ENCODE results near the gene KRTAP13-4.

The KRTAP13-4 gene

DNA sequence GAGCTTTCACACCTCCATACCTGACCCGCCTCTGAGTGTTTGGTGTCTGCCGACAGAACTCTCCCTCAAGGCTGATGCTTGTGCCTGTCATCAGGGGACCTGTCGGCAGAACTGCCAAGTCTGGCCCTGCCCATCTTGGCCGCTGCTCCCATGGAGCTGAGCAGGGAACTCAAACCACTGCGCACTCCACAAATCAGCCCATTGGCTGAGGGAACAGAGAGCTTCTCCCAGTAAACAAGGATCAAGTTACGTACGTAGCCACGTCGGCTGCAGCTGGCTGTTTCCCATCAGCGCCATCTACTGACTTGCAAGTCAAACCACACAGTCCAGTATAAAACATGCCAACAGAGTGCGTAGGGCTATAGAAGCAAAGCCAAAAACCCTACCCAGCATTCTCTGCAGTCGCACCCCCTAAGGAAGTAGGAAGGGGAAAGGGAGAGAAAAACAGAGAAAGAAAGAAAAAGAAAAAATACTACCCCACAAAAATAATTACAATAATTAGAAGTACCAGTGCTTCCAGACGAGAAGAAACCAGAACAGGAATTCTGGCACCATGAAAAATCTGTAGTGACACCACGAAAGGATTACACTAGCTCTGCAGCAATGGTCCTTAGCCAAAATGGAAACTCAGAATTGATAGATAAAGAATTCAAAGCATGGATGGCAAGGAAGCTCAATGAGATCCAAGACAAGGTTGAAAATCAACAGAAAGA, 21.1 kb upstream of the KRTAP13-4 start:
- TF ChIP-seq ZFP30 (CRISPR knock-in tag; IDR thresholded peaks at IDR 0.05), result no peak
- TF ChIP-seq CSDC2 (CRISPR knock-in tag; IDR thresholded peaks at IDR 0.05), result no peak
- no peak for TF ChIP-seq ARNTL (CRISPR knock-in tag; IDR thresholded peaks at IDR 0.05; ENCODE audit: borderline replicate concordance, low read depth)
- TF ChIP-seq ISL1 (CRISPR knock-in tag; IDR thresholded peaks at IDR 0.05), result no peak
- TF ChIP-seq, protein P1, sequence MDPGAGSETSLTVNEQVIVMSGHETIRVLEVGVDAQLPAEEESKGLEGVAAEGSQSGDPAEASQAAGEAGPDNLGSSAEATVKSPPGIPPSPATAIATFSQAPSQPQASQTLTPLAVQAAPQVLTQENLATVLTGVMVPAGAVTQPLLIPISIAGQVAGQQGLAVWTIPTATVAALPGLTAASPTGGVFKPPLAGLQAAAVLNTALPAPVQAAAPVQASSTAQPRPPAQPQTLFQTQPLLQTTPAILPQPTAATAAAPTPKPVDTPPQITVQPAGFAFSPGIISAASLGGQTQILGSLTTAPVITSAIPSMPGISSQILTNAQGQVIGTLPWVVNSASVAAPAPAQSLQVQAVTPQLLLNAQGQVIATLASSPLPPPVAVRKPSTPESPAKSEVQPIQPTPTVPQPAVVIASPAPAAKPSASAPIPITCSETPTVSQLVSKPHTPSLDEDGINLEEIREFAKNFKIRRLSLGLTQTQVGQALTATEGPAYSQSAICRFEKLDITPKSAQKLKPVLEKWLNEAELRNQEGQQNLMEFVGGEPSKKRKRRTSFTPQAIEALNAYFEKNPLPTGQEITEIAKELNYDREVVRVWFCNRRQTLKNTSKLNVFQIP (CRISPR knock-in tag; IDR thresholded peaks at IDR 0.05; ENCODE audit: borderline replicate concordance, low read depth), result no peak
- TF ChIP-seq RARB (CRISPR knock-in tag; IDR thresholded peaks at IDR 0.05), result no peak
- no peak for TF ChIP-seq ZC3H10 (CRISPR knock-in tag; IDR thresholded peaks at IDR 0.05)
- no peak for TF ChIP-seq ZNF70 (CRISPR knock-in tag; IDR thresholded peaks at IDR 0.05)
- no peak for TF ChIP-seq BACH2 (CRISPR knock-in tag; IDR thresholded peaks at IDR 0.05; ENCODE audit: borderline replicate concordance)
- TF ChIP-seq SNAI2 (CRISPR knock-in tag; IDR thresholded peaks at IDR 0.05), result no peak
- TF ChIP-seq, protein P2, sequence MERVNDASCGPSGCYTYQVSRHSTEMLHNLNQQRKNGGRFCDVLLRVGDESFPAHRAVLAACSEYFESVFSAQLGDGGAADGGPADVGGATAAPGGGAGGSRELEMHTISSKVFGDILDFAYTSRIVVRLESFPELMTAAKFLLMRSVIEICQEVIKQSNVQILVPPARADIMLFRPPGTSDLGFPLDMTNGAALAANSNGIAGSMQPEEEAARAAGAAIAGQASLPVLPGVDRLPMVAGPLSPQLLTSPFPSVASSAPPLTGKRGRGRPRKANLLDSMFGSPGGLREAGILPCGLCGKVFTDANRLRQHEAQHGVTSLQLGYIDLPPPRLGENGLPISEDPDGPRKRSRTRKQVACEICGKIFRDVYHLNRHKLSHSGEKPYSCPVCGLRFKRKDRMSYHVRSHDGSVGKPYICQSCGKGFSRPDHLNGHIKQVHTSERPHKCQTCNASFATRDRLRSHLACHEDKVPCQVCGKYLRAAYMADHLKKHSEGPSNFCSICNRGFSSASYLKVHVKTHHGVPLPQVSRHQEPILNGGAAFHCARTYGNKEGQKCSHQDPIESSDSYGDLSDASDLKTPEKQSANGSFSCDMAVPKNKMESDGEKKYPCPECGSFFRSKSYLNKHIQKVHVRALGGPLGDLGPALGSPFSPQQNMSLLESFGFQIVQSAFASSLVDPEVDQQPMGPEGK (CRISPR knock-in tag; IDR thresholded peaks at IDR 0.05; ENCODE audit: borderline replicate concordance), result no peak
- TF ChIP-seq ZNF8 (CRISPR knock-in tag; IDR thresholded peaks at IDR 0.05), result no peak
- no peak for TF ChIP-seq GLIS3 (CRISPR knock-in tag; IDR thresholded peaks at IDR 0.05)
- no peak for TF ChIP-seq ZFP3 (CRISPR knock-in tag; IDR thresholded peaks at IDR 0.05)
- TF ChIP-seq TOX (CRISPR knock-in tag; IDR thresholded peaks at IDR 0.05; ENCODE audit: borderline replicate concordance), result no peak
- no peak for TF ChIP-seq CSRNP3 (CRISPR knock-in tag; IDR thresholded peaks at IDR 0.05)
- TF ChIP-seq OSR1 (CRISPR knock-in tag; IDR thresholded peaks at IDR 0.05), result no peak
- TF ChIP-seq PPARA (CRISPR knock-in tag; IDR thresholded peaks at IDR 0.05; ENCODE audit: borderline replicate concordance), result no peak
- peak; percentile 100 for ATAC-seq

DNA sequence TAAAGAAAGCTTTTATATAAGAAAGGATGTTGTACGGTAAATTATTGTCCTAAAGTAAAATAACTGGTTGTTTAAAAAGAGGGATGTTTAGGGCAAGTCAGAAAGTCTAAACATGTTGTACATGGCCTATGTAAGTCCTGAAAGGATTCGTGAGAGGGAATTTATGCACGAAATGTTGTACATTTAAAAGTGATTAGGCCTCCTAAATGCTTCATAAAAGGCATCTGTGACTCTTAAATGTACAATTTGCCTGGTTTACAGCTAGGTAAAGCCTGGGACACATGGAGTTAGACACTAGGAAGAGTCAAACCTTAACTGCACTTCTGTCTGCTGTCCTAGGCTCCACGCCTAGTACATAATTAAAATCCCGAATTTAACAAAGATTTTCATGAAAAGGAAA, 14.0 kb upstream of the KRTAP13-4 start:
- ATAC-seq, result no peak
- TF ChIP-seq TOX (CRISPR knock-in tag; IDR thresholded peaks at IDR 0.05; ENCODE audit: borderline replicate concordance), result no peak
- TF ChIP-seq OSR1 (CRISPR knock-in tag; IDR thresholded peaks at IDR 0.05), result no peak

DNA sequence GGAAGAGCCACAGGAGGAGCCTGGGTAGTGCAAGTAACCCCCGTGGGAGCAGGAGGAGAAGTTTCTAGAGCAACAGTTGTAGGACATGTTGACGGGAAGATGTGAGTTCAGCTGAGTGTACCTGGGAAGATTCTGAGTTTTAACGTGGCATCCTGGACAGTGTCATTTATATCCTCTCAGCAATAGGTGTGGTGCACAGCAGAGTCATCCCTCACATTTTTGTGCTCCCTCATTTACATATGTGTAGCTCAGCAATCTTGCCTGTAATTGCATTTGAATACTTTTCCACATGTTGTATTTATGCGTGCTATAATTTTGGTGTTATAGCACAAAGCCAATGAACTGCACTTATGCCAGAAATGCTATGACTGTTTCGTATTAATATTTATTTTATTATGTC, 4.2 kb upstream of the KRTAP13-4 start, which contains the start of gene KRTAP13-3:
Gene KRTAP13-3, minus strand, starts transcription at position 101 of the 400 bp plus-strand sequence. Its CDS starts 14 bp downstream, at position 87.
- ATAC-seq, result no peak
- TF ChIP-seq RARB (CRISPR knock-in tag; IDR thresholded peaks at IDR 0.05), result no peak
- TF ChIP-seq ZC3H10 (CRISPR knock-in tag; IDR thresholded peaks at IDR 0.05), result no peak
- TF ChIP-seq ZFP3 (CRISPR knock-in tag; IDR thresholded peaks at IDR 0.05), result no peak
- TF ChIP-seq ISL1 (CRISPR knock-in tag; IDR thresholded peaks at IDR 0.05), result no peak
- TF ChIP-seq ZNF565 (CRISPR knock-in tag; conservative IDR thresholded peaks at IDR 0.05; ENCODE audit: low read depth), result no peak
- TF ChIP-seq ARNTL (CRISPR knock-in tag; IDR thresholded peaks at IDR 0.05; ENCODE audit: borderline replicate concordance, low read depth), result no peak
- no peak for TF ChIP-seq OSR1 (CRISPR knock-in tag; IDR thresholded peaks at IDR 0.05)
- TF ChIP-seq, protein P3, sequence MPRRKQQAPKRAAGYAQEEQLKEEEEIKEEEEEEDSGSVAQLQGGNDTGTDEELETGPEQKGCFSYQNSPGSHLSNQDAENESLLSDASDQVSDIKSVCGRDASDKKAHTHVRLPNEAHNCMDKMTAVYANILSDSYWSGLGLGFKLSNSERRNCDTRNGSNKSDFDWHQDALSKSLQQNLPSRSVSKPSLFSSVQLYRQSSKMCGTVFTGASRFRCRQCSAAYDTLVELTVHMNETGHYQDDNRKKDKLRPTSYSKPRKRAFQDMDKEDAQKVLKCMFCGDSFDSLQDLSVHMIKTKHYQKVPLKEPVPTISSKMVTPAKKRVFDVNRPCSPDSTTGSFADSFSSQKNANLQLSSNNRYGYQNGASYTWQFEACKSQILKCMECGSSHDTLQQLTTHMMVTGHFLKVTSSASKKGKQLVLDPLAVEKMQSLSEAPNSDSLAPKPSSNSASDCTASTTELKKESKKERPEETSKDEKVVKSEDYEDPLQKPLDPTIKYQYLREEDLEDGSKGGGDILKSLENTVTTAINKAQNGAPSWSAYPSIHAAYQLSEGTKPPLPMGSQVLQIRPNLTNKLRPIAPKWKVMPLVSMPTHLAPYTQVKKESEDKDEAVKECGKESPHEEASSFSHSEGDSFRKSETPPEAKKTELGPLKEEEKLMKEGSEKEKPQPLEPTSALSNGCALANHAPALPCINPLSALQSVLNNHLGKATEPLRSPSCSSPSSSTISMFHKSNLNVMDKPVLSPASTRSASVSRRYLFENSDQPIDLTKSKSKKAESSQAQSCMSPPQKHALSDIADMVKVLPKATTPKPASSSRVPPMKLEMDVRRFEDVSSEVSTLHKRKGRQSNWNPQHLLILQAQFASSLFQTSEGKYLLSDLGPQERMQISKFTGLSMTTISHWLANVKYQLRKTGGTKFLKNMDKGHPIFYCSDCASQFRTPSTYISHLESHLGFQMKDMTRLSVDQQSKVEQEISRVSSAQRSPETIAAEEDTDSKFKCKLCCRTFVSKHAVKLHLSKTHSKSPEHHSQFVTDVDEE (CRISPR knock-in tag; IDR thresholded peaks at IDR 0.05), result no peak
- TF ChIP-seq CSRNP3 (CRISPR knock-in tag; IDR thresholded peaks at IDR 0.05), result no peak
- TF ChIP-seq ZNF70 (CRISPR knock-in tag; IDR thresholded peaks at IDR 0.05), result no peak
- no peak for TF ChIP-seq GLIS3 (CRISPR knock-in tag; IDR thresholded peaks at IDR 0.05)
- no peak for TF ChIP-seq ZFP30 (CRISPR knock-in tag; IDR thresholded peaks at IDR 0.05)
